HG03460 (cell line): ENCODE data around the gene OPTC.

Experiments
- ATAC-seq: cut with Tn5 transposase; IDR thresholded peaks from one replicate; pipeline ENCODE4 v1.9.1; 2021; ENCODE audit not compliant: unreplicated experiment

The OPTC gene

DNA sequence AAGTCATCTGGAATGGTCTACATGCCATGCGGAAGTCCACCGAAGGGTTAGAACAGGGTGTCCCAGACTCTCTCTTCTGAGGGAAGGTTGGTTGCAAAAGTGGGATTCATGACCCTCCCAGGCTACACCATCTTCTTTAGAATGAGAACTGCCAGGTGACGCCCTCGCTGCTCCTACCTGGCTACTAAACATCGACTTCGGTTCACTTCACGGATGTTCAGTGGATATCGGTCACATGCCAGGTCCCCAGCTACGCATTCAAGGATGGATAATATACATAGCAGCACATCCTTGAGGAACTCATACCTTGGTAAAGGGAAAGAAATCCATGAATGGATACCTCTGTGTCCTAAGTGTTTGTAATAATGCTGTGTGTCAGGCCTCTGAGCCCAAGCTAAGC lies 3.3 kb upstream of the OPTC start:
- no peak for ATAC-seq

DNA sequence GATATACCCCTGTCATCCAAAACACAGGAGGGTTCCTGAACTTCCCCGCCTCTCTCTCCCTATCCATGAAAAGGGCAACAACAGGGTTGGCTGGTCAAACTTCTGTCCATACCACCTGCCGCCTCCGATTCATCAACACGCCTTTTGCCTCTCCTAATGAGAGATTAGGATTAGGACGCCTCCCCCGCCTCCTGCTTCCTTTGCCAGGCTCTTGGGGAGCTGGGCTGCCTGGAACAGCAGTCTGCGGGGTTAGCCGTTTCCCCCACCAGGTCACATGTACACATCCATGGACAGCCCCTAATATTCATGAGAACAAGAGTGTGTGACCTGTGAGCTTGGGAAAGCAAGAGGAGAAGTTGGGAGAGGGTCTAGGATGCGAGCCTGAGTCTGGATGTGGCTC lies 2.3 kb upstream of the OPTC start:
- no peak for ATAC-seq

DNA sequence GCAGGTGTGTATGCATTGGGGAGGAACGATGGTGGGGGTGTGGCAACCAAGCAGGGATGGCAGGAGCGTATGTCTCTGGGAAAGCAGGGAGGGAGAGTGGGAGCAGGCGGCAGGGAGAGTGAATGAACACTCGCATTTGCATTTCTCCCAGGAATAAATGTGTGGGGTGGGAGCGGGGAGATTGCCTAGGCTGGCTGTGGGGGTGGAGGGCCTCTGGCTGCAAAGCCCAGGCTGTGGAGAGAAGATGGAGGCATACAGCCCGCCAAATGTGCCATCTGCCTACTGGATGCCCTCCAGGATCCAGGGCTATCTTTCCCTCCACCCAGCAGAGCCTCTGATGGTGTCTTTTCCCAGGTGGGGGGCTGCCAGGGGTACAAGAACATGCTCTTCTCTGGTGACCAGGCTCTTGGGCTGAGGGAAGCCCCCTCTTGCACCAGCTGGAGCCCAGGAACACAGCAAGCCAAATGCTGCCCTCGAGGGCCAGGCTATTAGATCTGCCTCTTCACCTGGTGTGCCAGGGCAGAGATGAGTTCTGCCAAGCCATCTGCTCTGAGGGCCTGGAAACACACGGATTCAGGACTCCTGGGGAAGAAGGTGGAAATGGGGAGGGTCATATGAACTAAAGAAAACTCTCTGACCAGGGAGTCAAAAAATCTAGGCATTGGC lies 1.7 kb upstream of the OPTC start:
- ATAC-seq: no peak

DNA sequence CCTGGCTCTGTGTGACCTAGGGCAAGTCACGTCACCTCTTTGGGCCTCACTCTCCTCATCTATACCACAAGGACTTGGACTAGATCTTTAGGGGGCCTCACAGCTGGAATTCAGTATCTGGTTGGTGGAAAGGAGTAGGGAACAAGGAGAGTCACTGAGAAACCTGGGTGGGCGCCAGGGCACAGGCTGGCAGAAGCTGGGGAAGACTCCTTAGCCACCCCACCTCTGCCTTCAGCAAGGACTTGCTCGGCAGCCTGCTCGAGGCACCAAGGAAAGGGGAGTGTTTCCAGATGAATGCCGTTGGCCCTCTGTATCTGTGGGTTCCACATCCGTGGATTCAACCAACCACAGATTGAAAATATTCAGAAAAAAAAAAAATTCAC lies 1.2 kb upstream of the OPTC start:
- ATAC-seq: no peak

DNA sequence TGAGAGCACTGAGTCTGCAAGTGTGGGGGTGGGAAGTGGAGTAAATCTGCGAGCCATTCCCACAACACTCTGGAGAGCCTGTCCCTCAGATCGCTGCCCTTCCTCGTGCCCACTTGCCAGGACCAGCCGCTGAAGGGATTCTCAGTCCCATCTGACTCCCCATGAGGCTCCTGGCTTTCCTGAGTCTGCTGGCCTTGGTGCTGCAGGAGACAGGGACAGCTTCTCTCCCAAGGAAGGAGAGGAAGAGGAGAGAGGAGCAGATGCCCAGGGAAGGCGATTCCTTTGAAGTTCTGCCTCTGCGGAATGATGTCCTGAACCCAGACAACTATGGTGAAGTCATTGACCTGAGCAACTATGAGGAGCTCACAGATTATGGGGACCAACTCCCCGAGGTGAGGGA lies 1.9 kb downstream of the OPTC start:
- no peak for ATAC-seq

DNA sequence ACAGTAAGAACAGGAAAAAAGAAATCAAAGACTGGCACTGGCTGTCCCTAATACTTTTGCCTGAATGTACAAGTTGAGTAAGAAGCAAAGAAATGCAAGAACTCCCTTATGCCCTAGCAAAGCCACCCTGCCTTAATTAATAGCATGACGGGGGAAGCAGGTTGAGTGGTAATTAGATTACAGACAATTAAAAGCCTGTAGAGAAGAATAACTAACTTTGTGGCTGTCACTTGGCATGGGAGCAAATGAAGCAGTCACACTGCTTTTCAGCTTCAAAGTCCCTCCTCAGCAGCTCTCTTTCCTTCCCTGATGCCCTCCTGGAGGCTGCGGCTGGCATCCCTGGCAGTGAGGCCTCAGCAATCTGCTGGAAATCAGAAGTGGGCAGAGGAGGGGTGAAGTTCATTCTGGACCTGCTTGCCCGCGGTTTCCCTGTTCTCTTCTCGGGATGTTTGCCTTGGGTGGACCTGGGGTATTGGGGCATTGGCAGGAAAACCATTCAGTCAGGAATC lies 3.4 kb downstream of the OPTC start:
- ATAC-seq: no peak

- no peak for ATAC-seq
Observed at GRCh38 chr1:203499643-203500278, 5.8 kb downstream of the OPTC start.

GRCh38 chr1:203500279-203500678 lies 6.3 kb downstream of the OPTC start:
- no peak for ATAC-seq

GRCh38 chr1:203503836-203504235 lies 9.9 kb downstream of the OPTC start:
- ATAC-seq: no peak

DNA sequence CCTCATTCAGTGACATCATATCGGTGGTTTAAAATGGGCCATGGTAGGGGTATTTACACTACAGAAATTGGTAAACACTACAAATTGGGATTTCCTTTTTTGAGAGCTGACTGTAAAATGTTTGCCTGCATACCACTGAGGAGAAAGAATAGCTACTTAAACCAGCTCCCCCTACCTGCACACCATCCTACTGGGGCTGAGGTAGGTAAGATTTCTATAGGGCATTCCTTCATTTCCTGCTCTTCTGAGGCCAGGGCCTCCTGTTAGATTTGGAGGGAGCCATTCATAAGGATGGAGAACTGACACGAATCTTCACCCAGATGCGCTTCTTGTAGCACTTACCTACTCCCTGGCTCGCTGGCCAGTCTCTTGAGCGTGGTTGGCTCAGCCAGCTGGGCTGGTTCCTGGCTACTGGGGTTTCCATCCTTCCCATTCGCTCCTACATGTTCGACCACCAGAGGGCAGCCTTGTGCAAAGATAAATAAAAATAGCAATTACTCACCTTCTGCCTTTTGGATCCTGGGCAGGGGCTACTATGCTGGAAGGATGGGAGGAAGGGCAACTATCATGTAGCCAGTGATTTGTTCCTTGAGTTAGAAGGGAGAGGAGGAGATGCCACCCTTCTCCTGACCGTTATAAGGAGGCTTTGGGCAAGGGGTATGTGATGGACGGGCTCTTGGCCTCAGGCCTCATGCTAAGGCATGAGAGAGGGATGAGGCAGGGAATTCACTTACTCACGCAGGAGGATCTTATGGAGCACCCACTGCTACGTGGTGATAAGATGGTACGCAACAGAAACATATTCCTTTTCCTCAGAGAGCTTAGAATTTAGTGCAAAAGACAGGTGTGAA lies 10.7 kb downstream of the OPTC start:
- no peak for ATAC-seq

DNA sequence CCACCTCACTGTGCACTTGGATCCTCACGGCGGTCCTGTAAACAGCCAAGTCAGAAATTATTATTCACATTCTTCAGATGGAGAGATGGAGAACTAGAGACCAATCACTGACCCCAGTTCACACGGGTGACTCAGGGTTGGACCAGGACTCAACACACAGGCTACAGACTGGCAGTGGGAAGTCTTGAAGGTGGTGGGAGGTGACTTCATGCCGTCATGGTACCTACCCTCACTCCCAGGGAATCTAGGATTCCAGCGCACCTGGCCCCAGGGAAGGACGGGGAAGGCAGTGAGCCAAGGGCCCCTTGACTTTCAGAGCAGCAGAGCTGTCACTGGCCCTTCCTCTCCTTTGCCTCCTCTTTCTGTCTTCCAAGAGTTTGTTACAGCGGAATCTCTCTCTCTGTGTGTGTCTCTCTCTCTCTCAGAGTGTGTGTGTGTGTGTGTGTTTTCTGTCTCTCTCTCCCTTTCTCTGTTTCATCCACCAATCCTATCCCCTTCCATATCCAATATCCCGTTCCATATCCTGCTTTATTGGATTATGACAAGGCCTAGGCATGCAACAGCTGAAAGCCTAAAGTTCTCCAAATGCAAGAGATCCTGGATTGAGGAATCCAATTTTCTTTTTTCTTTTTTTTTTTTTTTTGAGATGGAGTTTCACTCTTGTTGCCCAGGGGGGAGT lies 11.7 kb downstream of the OPTC start:
- no peak for ATAC-seq

DNA sequence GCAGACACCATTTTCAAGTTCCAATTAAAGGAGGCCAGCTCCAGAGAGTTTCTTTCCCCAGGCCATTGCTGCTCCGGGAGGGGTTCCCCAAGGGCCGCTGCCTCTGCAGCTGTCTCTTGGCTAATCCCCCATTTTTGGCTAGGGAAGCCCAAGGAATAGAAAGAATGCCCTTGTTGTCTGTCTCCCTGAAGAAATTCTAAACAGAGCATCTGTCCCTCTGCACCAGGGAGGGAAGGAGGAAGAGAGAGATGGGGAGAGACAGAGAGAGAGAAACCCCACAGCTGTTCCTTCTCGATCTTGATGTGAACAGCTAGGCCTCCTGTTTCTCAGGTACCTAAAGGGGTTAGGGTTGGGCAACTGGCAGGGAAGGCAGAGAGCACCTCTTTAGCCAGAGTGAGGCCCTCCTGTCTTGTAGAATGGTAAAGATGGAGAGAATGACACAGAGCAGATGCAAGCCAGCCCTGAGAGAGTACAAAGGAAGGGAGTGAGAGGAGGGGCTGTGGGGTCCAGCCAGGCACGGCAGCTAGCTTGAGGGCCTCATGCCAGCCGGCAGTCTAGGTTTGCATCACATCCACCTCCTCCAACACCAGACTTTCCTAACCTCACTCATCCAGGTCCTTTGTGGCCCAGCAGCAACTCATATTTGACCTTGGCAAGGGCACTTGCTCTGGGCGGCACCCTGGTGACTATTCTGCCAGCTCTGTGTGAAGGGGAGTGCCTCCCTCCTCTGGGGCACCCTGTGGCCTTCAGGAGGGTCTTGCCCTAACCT lies 13.1 kb downstream of the OPTC start:
- ATAC-seq: no peak

- ATAC-seq: no peak
Observed at GRCh38 chr1:203507759-203508158, 13.8 kb downstream of the OPTC start.

DNA sequence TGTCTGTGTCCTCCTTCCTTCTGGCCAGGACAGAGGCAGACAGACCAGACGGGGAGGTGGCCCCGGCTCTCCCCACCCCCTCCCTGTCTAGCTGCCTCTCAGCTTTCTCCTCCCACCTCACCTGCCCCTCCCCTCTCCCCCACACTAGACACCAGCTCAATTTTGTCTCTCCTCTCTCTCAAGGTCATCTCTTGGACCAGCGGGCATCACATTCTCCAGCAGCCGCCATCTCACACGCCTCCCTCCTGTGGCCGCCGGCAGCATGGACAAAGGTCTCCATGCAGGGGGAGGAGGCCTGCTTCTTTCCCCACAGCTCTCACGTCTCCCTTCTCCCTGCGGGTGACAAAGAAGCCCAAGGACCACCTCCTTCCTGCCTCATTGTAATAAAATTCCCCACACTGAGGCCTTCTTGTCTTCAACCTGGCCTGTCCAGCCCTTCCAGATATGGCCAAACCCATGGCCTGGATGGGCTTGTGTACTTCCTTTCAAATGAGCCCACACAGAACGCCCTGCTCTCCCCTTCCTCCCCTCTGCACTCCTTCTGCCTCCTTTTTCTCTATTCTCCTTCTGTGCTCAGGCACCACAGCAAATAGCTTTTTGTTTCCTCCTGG lies 14.6 kb downstream of the OPTC start:
- no peak for ATAC-seq

DNA sequence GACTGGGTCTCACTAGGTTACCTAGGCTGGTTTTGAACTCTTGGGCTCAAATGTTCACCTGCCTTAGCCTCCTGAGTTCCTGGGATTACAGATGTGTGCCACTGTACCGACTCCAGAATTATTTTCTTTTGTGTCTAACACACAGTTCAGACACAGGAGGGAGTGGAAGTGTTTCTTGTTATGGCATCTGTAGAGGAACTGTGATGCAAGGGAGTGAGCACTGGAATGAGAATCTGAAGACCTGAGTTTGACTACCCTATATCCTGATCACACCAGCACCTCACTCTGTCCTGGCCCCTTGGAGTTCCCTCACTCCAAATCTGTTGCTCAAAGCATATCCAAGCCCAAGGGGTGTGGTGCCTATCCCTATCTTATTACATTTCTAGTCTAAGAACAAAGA lies 15.2 kb downstream of the OPTC start:
- ATAC-seq: no peak

DNA sequence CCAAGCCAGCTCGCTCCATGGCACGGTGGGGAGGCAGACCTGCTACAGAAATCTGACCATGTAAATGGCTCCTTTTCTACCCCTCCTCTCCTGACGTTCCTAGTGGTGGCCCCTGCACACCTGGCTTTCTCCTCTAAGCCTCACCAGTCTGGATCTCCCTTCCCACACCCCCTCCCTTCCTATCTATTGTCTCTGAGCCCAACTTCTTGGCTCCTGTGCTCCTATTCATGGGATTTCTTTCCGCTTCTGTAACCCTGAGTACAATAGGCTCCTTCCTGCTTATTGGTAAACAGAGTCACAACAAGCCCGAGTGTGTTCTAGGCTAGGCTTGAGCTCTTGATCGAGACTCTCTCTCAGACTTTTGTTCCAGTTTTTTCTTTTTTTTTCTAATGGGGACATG lies 17.6 kb downstream of the OPTC start:
- ATAC-seq: no peak

GRCh38 chr1:203511930-203512329 lies 18.0 kb downstream of the OPTC start:
- no peak for ATAC-seq

DNA sequence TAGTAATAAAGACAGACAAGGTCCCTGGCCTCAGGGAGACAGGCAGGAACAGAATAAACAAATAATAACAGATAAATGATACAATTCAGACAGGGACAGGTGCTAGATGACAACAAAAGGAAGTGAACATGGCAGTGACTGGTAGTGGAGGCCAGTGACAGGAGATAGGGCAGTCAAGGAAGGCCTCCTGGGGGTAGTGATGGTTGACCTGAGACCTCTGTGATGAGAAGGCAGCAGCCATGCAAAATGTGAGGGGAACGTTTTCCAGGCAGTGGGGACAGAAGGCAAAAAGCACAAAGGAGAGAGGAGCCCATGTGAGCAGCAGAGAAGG lies 18.5 kb downstream of the OPTC start:
- no peak for ATAC-seq

DNA sequence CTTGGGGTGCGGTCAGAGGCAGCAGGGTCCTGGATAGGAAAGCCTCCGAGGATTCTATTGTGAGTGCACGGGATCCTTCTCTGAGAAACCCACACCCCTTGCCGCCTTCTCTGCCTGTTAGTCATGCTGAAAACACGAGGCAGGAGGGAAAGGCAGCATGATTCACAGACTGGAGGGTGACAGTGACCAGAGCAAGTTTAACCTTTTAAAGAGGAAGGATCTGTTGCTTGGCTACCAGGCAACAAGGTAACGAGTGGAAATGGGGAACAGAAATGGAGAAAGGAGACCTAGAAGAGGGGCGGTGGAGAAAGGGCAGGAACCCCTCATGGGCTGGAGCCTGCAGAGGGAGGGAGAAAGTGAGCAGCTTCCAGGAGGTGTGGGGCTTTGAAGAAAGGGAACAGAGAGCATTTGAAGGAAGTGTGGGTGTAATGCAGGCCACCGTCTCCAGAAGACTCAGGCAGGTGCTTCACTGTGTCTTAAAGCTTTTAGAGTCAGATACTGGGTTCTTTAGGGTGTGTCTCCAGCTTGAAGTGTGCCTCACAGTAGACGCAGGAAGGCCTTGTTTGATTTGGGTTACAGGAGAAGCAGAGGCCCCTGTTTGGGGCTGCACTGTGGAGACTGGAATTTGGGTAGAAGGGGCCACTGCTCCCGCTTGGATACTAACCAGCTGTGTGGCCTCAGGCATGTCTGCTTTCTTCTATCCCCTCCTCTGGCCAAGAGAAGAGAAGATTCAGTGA lies 19.1 kb downstream of the OPTC start:
- no peak for ATAC-seq

GRCh38 chr1:203513585-203514031 lies 19.7 kb downstream of the OPTC start:
- no peak for ATAC-seq
